Sigmoid colon (tissue), 4 donors: ENCODE measurements around the gene MARK3.

ENCODE experiments used
- CTCF ChIP-seq, 4 experiments: fragments of 450-650 bp in 3 of 4; fragments of 200-600 bp in 1 of 4; IDR thresholded peaks; one replicate each; pipeline ENCODE4 v1.5.1; 2016 to 2019; ENCODE audit warnings: antibody characterized with exemption in 4 of 4, mild to moderate bottlenecking in 3 of 4, moderate library complexity in 2 of 4
- POLR2AphosphoS5 ChIP-seq, 4 donors: sonication (generic); formaldehyde crosslinking; IDR thresholded peaks; one replicate each; pipeline ENCODE4 v1.6.1; 2017; ENCODE audit warnings: antibody characterized with exemption in 4 of 4

DNA sequence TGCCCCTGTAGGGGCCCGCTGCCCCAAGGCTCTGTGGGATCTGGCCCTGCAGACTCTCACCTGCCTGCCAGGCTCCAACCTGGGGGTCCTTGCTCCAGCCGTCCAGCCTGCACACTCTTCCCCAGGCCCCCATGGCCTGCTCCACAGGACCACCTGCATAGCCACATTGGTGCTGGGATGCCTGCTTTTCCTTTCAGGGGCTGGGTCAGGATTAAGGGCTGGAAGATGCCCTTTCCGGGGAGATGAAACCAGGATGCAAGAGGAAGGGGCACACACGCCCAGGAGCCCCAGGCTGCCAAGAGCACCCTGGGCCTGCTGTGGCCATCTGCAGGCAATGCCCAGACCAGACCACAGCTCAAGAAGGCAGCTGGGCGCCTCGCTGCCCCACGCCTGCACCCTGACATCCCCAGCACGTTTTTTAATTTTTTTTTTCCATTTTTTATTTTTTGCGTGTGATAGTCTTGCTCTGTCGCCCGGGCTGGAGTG lies 162.3 kb downstream of the MARK3 start:
- TF ChIP-seq CTCF (IDR thresholded peaks at IDR 0.05) (no peak), POLR2AphosphoS5 (IDR thresholded peaks at IDR 0.05) (no peak)
